ENCODE measurements around the gene IL36A.

IL36A gene, protein sequence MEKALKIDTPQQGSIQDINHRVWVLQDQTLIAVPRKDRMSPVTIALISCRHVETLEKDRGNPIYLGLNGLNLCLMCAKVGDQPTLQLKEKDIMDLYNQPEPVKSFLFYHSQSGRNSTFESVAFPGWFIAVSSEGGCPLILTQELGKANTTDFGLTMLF

DNA sequence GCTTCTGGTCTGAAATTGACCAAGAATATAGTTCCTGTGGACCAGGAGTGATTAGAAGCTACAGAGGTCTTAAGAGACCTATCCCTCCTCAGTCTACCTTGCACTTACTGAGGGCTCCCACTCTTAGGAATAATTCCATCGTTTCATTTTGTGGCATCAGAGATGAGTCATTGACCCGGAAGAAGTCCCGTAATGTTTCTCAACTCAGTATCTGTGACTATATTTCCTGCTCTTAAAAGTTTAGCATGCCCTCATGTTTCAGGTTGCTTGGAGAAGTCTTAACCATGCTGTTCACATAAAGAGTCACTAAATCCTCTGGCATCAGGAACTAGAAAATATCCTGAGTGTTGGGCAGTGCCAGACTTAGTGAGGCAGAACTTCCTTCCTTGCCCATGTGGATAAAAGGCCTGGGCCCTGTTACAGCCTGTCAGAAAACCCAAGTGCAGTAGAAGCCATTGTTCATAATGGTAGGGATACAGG, at the start of gene IL36A:
Gene IL36A (plus strand): TSS at position 430 of the 480 bp plus-strand sequence. CDS start 413 bp downstream, outside the sequence.
- DNase-seq = no peak

DNA sequence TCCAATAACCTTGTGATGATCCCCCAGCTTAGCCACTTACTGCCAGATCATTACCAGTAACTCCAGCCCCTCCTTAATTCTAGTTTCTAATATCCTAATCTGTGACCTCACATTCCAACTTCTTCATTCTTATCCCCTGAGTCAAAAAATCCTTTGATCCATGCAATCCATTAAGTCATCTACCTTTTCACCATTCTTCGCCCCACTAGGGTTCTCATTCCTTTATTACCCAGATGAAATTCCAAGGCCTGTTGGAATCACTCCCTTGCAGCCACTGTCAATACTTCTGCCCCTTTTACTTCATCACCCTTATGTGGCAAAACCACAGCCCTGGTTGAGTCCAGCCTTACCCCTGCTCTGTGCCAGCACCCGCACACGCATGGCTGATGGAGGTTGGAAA, 47.7 kb upstream of the IL36A start:
- DNase-seq = no peak

DNA sequence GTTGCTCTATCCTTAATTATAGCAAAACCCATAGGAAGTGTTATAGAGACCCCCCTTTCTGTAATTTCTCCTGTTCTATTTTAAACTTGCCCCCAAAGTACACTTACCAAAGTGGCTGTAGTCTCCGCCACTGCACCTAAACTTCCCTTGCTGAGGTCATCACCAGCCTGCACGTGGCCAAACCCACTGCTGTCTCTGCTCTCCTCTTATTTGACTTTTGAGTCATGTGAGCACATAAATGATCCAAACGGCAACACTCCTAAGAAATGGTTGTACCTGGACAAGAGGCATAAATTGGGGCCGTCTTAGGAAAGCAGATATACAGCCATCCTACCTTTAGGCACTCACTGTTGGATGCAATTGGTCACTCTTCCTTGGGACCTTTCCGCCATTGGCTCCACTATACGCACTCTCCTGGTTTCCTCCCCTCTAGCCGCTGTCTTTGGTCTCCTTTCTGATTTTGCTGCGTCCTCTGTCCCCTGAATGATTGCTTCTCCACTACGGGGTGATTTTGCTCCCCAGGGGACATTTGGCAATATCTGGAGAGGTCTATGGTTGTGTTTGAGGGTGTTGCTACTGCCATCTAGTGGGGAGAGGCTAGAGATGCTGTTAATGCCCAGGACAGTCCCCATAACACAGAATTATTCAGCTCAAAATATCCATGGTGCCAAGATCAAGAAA, 46.7 kb upstream of the IL36A start:
- DNase-seq = peak; percentile 63 to 79

DNA sequence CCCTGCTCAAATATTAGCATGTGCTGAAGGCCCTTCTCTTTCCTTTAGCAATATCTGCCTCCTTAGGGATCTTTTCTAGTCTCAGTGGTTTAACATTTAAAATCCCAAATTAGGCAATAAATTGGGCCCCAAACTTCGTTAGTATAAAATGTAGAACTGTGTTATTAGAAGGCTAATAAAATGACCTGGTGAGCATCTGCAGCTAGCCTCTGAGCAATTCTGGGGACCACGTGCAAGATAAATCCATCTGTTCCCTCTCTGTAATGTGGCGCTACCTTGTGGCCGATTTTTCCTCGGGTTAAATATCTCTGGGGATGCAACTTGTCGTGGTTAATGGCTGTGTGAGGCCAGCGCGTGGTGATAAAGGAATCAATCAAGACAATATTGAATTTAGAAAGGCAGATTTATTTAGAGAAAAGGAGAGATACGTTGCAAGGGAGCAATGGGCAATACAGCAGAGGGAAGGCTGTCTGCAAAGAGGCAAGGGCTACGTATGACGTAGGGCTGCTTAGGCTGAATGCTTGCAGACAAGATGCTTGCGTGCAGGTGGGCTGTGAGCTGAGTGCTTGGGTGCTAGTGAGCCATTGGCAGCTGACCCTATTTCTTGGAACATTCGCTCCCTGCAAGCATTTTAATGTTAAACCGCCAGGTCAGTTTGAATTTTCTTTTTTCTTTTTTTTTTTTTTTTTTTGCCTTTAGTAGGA, 46.0 kb upstream of the IL36A start:
- DNase-seq = peak; percentile 34 to 46

DNA sequence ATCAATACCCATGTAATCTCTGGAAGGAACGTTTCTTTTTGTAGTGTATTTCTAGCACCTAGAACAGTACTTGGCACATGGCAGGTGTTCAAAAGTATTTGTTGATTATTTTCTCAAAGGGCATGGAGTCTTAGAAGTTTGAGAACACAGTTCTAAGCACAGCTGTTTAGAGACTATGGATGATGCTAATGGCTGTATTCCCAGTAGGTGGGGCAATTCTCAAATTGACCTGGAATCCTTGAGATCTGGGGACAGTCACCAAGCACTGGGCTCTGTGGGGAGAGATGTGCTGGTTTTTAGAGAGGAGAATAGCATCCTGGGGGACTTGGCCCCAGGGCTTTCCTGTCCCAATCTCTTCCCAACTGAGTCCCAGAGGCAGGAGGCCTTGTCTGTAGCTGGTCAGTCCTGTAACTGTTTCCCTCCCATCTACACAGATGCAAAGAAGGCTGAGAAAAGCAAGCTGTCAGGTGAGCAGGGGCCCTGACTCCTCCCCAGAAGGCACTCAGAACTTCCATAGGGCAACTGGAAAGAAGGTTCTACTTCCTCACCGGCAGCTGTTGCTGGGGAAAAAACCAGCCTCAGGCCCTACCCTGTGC, 44.9 kb upstream of the IL36A start:
- no peak for DNase-seq

DNA sequence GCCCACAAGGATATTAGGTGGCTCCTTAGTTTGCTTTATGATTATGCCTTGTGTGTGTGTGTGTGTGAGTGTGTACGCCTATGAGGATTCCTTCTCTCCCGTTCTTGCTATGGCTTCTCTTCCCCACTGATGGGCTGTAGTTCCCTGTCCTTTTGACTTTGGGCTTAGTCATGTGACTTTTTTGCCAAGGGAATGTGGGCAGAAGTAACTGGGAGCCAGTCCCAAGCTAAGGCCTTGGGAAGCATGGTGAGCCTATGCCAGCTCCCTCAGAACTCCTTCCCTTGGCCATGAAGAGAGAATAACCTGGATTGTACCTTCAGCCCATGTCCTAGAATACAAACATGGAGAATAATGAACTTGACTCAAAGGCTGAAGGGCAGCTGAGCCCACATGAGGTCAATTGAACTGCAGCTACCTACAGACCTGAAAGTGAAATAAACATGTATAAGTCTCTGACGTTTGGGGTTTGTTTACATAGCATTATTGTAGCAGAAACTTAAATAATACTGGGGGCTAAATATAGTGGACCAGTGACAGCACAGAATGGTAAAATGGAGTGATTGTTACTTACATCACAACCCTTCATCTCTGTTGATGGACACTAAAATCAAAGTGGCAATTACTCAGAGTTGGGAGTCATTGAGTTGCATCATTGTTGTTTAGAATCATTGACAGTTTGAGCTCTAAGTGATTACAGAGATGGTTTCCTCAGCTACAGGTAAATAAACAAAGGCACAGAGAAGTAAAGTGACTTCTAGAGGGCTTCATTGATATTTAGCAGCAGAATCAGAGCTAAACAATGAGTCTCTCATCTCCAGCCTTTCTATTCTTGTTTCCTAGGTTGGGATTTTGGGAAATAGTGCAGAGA, 42.7 kb upstream of the IL36A start:
- DNase-seq = no peak

DNA sequence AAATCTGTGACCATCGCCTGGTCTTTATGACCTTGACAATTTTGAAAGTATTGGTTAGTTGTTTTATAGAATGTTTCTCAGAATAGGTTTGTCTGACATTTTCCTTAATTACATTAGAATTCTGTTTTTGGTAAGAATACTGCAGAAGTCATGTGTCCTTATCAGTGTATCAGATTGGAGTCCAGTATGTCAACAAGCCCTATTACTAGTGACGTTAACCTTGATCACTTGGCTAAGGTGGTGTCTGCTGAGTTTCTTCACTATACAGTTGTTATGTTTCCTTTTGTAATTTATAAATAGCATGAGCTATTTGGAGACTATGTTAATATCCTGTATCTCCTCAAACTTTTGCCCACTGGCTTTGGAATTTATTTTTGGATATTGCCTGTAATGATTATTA, 38.2 kb upstream of the IL36A start:
- no peak for DNase-seq

DNA sequence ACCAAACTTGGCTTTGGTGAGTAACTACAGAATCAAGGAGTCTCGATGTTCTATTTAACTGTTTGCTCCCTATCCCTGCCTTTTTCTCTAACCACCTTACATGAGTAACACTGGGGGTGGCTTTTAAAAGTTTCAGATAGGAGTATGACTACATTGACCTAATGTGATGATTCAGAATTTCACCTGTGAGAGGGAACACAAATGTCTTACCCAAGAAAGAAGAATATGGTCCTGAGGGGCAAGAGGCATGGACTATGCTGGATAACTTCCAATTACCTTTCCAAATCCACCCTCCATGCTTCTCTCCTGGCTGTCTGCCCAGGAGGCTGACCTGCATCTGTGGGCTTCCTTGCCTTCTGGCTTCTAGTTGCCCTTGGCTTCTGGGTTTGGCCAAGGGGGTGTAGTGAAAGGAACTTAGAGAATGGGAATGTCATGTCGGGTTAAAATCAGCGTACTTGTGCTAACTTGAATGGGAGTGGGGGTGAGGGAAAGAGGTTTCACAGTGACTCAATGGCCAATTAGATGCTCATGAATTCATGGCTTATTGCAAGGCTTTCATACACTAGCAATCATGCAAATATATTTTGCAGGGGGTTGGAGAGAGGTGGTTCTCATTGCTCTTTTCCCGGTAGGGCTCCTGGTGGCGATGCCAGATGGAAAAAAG, 32.7 kb upstream of the IL36A start:
- no peak for DNase-seq

DNA sequence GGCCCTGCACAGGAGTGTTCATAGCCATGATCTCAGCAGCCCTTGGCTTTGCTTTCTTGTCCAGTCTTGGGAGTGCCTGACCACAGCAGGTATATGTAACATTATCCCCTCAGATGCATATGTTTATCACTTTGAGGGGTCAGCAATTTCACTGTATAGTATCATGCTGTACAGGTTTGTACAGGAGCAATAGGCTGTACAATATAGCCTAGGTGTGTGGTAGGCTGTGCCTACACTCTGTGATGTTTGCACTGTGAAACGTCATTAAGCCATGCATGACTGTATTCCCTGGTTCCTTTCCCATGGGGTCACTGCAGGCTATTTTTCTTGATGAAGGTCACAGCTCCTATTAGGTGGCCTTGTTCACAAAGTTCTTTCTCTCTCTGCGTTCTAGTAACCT, 32.1 kb upstream of the IL36A start:
- DNase-seq = no peak

DNA sequence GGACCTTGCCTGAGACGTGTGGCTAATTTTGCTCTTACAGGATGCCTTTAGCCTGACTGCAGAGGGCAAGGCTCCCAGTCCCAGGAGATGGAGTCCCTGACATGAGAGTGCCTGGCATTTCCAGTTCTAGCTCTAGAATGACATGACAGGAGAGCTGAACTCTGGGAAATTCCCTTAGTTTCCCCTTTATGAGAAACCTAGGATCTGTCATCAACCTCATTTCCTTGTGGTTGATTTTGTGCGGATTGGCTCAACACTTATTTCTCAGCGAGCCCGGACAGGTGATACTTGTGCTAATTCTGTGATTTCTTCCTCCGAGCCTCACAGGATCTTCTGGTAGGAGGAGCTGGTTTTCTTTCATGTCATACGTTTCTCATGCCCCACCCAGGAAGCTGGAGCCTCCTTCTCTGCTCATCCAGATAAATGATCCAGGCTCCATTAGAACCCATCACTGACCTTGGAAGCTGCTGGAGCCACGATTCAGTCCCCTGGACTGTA, 27.7 kb upstream of the IL36A start, which contains the start of gene IL36G:
Gene IL36G (plus strand): TSS at position 448 of the 498 bp plus-strand sequence. CDS start 633 bp downstream, outside the sequence.
- no peak for DNase-seq

DNA sequence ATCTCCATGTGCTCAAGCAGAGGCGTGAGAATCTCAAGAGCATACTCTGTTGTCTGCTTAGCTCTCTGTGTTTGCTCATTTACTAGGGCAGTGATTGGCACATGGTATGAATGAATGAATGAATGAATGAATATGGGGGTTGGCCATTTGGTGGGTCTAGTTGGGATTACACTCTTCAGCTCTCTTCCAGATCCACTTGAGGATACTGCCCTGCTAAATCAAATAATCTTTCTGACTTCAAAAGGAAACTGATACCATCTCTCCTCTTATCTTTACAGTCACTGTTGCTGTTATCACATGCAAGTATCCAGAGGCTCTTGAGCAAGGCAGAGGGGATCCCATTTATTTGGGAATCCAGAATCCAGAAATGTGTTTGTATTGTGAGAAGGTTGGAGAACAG, 25.5 kb upstream of the IL36A start:
- DNase-seq = no peak

DNA sequence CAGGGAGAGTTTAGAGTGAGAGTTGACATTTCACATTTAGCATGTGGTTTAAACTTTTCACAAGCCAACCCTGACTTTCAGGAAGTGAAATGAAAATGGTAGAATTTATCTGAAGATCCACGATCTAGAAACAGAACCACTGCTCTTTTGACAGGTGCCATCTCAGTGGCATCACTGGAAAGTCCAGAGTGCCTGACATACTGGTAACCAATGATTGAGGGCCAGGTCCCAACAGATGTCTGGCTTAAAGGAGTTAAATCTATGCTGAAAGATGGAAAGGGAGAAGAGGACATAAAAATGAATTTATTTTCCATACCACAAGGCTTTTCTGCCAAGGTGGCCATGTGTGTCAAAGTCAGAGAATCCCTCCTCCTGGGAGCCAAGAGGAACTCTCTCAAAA, 24.7 kb upstream of the IL36A start:
- no peak for DNase-seq

DNA sequence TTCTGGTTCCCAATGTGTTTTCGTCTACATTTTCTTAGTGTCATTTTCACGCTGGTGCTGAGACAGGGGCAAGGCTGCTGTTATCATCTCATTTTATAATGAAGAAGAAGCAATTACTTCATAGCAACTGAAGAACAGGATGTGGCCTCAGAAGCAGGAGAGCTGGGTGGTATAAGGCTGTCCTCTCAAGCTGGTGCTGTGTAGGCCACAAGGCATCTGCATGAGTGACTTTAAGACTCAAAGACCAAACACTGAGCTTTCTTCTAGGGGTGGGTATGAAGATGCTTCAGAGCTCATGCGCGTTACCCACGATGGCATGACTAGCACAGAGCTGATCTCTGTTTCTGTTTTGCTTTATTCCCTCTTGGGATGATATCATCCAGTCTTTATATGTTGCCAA, 20.2 kb upstream of the IL36A start:
- DNase-seq = no peak

DNA sequence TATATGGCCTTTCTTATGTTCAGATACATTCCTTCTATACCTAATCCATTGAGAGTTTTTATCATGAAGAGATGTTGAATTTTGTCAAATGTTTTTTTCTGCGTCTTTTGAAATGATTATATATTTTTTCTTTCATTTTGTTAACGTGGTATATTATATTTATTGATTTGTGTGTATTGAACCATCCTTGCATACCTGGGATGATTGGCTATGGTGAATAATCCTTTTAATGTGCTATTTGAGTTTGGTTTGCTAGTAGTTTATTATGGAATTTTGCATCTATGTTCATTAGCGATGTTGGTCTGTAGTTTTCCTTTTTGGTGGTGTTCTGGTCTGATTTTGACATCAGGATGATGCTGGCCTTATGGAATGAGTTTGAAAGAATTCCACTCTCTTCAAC, 15.6 kb upstream of the IL36A start:
- DNase-seq = no peak

DNA sequence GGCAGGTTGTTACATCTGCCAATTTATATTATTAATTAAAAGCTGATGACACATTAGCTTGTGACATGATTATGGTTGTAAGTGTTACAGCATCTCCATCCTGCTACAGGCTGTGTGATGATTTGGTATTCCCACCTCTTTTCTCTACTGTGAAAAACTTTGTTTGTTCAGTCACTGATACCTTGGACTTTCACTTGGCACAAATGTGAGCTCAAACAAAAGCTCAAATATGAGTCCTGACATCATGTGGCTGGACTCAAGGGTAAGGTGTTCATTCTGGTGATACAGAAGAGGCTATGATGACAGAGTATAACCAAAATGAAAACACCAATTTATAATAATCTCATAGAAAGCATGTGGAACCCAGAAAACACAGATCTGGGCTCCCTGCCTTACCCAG, 11.4 kb upstream of the IL36A start:
- no peak for DNase-seq

DNA sequence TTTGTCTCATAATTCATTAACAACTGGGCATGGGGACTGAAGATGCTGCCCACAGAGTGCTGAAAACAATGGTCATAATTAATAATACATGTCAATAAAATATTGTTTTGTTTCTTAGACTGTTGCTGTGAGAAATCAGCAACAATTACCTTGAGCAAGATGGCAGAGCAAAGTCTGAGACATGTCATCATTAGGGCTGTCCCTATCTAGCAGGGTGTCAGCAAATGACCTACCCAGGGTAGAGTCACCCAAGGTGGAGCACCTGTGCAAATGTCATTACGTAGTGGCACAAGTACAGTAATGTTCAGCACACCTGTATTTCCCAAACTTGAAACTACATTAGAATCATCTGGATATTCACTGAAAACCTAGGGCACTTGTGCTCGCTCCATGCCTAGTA, 10.6 kb upstream of the IL36A start:
- no peak for DNase-seq

DNA sequence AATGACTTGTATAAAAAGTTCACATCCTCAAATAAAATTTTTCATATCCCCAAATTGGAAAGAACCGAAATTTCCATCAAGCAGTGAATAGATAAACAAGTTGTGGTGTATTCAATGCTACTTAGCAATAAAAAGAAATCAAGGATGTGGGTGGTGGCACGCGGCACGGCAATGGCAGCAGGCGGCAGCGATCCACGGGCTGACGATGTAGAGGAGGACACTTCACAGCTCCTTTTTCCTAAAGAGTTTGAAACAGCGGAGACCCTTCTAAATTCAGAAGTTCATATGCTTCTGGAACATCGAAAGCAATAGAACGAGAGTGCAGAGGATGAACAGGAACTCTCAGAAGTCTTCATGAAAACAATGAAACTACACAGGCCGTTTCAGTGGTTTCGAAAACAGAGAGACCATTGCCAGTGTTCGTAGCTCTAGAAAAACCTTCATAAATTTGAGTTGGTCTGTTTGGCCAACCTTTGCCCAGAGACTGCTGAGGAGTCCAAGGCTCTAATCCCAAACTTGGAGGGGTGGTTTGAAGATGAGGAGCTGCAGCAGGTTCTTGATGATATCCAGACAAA, 9.8 kb upstream of the IL36A start:
- DNase-seq = no peak

DNA sequence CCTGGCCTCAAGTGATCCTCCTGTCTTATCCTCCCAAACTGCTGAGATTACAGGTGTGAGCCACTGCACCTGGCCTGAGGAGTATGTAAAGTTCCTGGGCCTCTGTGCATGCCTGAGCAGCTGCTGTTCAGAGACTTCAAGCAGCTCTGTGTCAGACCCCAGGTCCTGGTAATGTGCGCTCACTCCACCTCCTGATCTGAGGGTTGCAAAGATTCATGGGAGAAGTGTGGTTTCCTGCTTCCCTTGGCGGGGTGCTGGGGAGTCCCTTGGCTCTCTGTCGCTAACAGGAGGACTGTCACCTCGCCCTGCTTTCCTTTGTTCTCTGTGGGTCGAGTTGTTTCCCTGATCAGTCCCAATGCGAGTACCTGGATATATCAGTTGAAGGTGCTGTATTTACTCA, 8.6 kb upstream of the IL36A start:
- peak; percentile 5 to 6 for DNase-seq

DNA sequence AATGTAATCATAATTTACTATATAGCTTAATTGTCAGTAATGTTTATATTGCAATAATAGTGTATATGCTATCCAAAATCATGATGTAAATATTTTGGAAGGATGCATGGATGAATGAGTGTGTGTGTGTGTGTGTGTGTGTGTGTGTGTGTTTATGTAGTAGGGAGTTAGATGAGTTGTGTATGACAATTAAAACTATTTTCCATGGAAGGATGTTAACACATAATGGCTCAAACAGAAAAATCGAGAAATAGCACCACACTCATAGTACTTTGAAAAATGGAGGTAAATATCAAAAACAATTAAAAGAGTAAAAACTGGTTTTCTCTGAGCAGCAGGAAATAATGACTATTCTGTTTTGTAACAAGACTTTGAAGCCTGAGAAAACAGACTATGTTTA, 8.1 kb upstream of the IL36A start:
- no peak for DNase-seq

DNA sequence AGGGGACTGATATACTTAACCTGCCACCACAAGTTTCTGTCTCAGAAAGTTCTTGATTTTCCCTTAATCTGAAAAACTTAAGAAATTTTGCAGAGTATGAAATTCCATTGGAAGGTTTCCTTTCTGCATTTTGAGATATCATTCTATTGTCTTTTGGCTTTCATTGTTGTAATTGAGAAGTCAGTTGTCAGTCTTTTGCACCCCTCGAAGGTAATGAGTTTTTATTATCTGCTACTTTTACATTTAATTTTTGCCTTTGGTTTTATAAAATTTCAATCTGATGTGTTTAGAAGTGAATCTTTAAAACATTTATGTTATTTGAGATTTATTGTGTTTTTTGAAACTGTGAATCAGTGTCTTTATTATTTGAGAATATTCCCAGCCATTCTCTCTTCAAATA, 4.8 kb upstream of the IL36A start:
- DNase-seq = peak; percentile 15 to 27

DNA sequence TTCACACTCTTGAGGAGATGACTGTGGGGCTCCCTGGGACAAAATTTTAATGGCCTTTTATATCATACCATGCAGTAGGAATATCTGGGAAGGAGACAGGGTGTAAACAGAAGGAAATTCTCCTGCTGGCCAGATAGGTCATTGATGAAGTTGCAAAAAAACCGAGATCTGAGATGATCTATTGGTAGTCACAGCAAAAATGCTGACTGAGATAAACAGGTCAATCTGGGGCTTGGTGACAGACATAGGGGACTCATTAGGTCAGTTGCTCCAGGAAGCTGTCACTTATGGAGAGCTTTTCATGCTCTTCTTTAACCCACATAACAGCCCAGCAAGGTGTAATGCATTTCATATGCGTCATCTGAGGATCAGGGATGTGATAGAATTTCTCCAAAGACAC, 2.6 kb upstream of the IL36A start:
- no peak for DNase-seq

DNA sequence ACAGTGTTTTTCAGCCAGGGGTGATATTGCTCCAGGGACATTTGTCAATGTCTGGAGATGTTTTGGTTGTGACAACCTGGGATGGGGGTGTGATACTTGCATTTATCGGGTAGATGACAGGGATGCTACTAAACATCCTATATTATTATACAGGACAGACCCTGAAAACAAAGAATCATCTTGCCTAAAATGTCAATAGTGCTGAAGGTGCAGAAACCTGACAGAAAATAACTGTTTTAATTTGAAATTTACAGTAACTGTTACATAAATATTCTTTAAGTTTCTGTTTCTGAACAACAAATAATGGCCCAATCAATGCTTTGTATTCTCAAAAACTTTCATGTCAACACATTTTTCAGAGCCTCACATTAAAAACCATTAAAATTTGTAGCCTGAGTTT, 2.0 kb downstream of the IL36A start:
- no peak for DNase-seq
